ENCODE measurements around the gene PDIA3.

DNA sequence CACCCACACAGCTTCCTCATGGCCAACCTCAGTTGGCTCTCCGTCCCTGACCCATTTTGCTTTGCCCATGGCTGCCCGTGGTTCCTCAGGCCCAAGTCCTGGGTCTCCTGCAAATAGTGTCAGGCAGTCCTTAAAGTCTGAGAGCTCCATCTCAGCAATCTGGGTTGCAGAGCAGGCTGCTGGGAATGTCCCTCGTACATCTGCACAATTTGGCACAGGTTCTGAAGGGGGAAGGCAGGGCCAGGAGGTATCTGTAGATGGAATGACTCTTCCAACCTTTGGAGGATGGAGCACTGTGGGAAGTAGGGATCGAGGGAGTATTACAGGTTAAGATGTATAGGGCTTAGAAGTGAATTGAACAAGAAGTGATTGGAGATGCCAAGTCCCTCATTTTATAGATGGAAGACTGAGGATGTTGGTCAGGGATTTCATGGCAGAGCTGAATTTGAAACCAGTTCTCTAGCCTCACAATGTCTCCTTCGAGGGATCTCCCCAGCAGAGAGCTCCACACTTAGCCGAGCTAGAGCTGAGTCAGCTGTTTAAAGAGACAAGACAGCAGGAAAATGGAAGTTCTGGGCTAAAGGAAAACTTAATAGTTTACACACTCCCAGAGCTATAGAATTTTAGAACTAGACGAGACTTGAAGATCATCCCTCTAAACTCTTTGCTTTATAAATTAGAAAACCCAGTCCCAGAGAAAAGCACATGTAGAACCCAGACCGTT is 43.4 kb upstream of the PDIA3 start:
- TF ChIP-seq, protein P1, sequence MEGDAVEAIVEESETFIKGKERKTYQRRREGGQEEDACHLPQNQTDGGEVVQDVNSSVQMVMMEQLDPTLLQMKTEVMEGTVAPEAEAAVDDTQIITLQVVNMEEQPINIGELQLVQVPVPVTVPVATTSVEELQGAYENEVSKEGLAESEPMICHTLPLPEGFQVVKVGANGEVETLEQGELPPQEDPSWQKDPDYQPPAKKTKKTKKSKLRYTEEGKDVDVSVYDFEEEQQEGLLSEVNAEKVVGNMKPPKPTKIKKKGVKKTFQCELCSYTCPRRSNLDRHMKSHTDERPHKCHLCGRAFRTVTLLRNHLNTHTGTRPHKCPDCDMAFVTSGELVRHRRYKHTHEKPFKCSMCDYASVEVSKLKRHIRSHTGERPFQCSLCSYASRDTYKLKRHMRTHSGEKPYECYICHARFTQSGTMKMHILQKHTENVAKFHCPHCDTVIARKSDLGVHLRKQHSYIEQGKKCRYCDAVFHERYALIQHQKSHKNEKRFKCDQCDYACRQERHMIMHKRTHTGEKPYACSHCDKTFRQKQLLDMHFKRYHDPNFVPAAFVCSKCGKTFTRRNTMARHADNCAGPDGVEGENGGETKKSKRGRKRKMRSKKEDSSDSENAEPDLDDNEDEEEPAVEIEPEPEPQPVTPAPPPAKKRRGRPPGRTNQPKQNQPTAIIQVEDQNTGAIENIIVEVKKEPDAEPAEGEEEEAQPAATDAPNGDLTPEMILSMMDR (IDR thresholded peaks at IDR 0.05), result no peak
- no peak for TF ChIP-seq POLR2A (IDR thresholded peaks at IDR 0.05)

All from esophagus squamous epithelium (tissue), 4 donors.